ENCODE results near the gene TREML1.

DNA sequence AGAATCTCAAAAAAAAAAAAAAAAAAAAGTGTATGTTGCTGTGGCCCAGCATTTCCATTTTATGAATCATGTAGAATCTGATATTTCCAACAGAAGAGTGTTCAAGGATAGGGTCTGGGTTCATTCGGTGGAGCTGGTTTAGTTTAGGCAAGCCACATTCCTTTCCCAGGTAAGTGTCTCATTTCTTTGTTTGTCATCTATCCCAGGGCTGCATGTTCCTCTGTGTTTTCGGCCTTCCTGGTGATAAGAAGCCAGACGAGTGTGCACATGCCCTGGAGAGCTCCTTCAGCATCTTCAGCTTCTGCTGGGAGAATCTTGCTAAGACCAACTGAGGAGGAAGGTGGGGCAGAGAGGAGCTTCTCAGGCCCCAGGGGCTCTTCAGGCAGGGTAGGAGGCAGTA lies 43.1 kb downstream of the TREML1 start:
- TF ChIP-seq POLR2A (IDR thresholded peaks at IDR 0.05; ENCODE audit: low read length) (no peak), GATA1 (IDR thresholded peaks at IDR 0.05; ENCODE audit: low read depth, low read length) (no peak)

Data from erythroblast (primary cell).